Measurements from ENCODE around the gene CNTNAP2. TPM values are rescaled to one million over a fixed set of nuclear protein-coding genes. Genes with fewer than 3 reads are reported as not detected.

The CNTNAP2 gene
- total RNA-seq, 1 donor from 2014 or later = 5.4 TPM

DNA sequence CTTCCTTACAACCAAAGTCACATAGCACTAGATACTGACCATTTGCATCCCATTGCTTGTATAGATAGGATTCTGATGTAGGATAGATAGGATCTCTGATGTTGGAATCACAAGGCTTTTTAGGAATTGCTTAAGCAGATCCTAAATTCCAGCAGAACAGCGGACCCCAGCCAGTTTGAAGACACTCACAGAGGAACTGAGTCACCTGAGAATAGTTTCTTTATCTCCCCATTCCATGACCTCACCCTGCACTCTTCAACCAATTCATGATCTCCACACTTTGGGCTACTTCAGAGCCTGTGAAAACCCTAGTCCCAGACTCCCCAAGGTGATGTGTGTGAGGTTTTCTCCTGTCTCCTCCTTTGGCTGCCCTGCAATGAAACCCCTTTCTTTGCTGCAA is 179.4 kb downstream of the CNTNAP2 start:
- no peaks in the 10 kb centered on the region for H3K27me3 Mint-ChIP-seq (ENCODE audit: unreplicated experiment)
- no peaks in the 10 kb centered on the region for H3K9me3 Mint-ChIP-seq (ENCODE audit: unreplicated experiment)
- TF ChIP-seq CTCF (IDR thresholded peaks at IDR 0.05; ENCODE audit: unreplicated experiment) = no peak
- no peak overlapping the region for H3K4me3 Mint-ChIP-seq (ENCODE audit: unreplicated experiment)
- no peak for DNase-seq (ENCODE audit: low spot score)
- H3K27ac Mint-ChIP-seq (ENCODE audit: unreplicated experiment) = no peak overlapping the region
- no peaks in the 10 kb centered on the region for H3K36me3 Mint-ChIP-seq (ENCODE audit: low read depth, unreplicated experiment)
- H3K4me1 Mint-ChIP-seq (ENCODE audit: unreplicated experiment) = no peaks in the 10 kb centered on the region

- no peak for DNase-seq (ENCODE audit: low spot score)
- Mint-ChIP-seq H3K36me3 (ENCODE audit: low read depth, unreplicated experiment) (no peaks in the 10 kb centered on the region), H3K4me1 (ENCODE audit: unreplicated experiment) (no peaks in the 10 kb centered on the region), H3K9me3 (ENCODE audit: unreplicated experiment) (no peaks in the 10 kb centered on the region), H3K4me3 (ENCODE audit: unreplicated experiment) (no peak overlapping the region), H3K27me3 (ENCODE audit: unreplicated experiment) (no peaks in the 10 kb centered on the region), H3K27ac (ENCODE audit: unreplicated experiment) (no peak overlapping the region)
- TF ChIP-seq CTCF (IDR thresholded peaks at IDR 0.05; ENCODE audit: unreplicated experiment) = no peak
Observed at GRCh38 chr7:146314962-146315361, 198.4 kb downstream of the CNTNAP2 start.

DNA sequence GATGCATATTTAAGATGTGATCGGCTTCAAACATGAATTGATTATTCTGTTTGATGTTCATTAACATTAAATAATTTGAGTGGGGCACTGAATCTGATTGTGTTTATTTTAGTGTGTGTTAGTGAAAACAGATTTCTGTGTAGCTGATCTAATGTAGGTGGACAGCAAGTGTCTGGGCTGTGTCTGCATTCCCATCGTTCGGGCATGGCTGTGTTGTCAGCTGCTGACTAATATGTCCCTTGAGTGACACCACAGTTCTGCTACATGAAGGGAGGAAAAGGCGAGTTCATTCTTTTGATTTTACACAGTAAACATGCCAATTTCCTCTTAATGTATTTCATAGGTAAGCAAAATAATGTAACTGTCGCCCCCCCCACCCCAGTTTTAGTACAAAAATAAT is 203.0 kb downstream of the CNTNAP2 start:
- Mint-ChIP-seq H3K27ac (ENCODE audit: unreplicated experiment) (no peak overlapping the region), H3K9me3 (ENCODE audit: unreplicated experiment) (no peaks in the 10 kb centered on the region), H3K4me1 (ENCODE audit: unreplicated experiment) (no peaks in the 10 kb centered on the region), H3K27me3 (ENCODE audit: unreplicated experiment) (no peaks in the 10 kb centered on the region), H3K36me3 (ENCODE audit: low read depth, unreplicated experiment) (no peaks in the 10 kb centered on the region), H3K4me3 (ENCODE audit: unreplicated experiment) (no peak overlapping the region)
- TF ChIP-seq CTCF (IDR thresholded peaks at IDR 0.05; ENCODE audit: unreplicated experiment) = no peak
- no peak for DNase-seq (ENCODE audit: low spot score)

DNA sequence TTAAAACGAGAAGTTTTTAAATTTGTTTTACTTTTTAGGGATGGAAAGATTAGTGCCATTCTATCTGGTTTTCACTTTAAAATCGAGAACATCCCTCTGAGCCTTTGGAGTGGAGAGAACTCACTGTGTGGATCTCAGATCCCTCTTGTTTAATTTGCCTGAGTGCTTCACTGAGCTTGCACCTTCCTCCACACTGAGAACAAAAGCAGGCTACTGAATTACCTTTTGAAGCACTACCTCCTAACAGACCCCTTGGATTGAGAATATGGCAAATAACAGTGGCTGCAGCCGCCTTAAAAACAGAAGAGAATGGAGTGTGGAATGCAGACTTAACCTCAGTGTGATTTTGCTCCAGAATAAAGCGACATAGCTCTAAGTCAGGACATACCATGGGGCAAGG is 204.7 kb downstream of the CNTNAP2 start:
- H3K27me3 Mint-ChIP-seq (ENCODE audit: unreplicated experiment) = no peaks in the 10 kb centered on the region
- DNase-seq (ENCODE audit: low spot score) = no peak
- TF ChIP-seq CTCF (IDR thresholded peaks at IDR 0.05; ENCODE audit: unreplicated experiment) = no peak
- no peaks in the 10 kb centered on the region for H3K9me3 Mint-ChIP-seq (ENCODE audit: unreplicated experiment)
- H3K27ac Mint-ChIP-seq (ENCODE audit: unreplicated experiment) = no peak overlapping the region
- no peaks in the 10 kb centered on the region for H3K4me1 Mint-ChIP-seq (ENCODE audit: unreplicated experiment)
- H3K4me3 Mint-ChIP-seq (ENCODE audit: unreplicated experiment) = no peak overlapping the region
- H3K36me3 Mint-ChIP-seq (ENCODE audit: low read depth, unreplicated experiment) = no peaks in the 10 kb centered on the region

- Mint-ChIP-seq H3K36me3 (ENCODE audit: low read depth, unreplicated experiment) (no peaks in the 10 kb centered on the region), H3K27ac (ENCODE audit: unreplicated experiment) (no peak overlapping the region), H3K4me3 (ENCODE audit: unreplicated experiment) (no peak overlapping the region), H3K4me1 (ENCODE audit: unreplicated experiment) (no peaks in the 10 kb centered on the region), H3K9me3 (ENCODE audit: unreplicated experiment) (peaks cover 5% of the 10 kb centered on the region), H3K27me3 (ENCODE audit: unreplicated experiment) (no peaks in the 10 kb centered on the region)
- DNase-seq (ENCODE audit: low spot score) = no peak
- TF ChIP-seq CTCF (IDR thresholded peaks at IDR 0.05; ENCODE audit: unreplicated experiment) = no peak
Observed at GRCh38 chr7:146331369-146331768, 214.8 kb downstream of the CNTNAP2 start.
